Muscle of arm (tissue), 12 donors: ENCODE data around the gene PIGB. TPM values are rescaled to one million over a fixed set of nuclear protein-coding genes. Genes with fewer than 3 reads are reported as not detected.
"Not testable (repeated sequence)": the region's sequence is repeated elsewhere in the genome, so short reads cannot be mapped to it uniquely, and the experiment has no call there.

Experiments used
- DNase-seq: peaks from one replicate; pipeline ENCODE4 v3.0.0-alpha.2; 2013
- polyA plus RNA-seq, 12 donors: library from polyadenylated mRNA; unstranded; fragments of 120-200 nt; gene quantifications; one replicate each; pipeline ENCODE4 v1.2.1, GENCODE V29; 2013; ENCODE audit not compliant: insufficient read length in 12 of 12

The PIGB gene
- polyA plus RNA-seq, 12 donors, result 5.8 to 14.1 (median 8.7) TPM; not detected in 2

GRCh38 chr15:55372701-55373440 is 53.8 kb downstream of the PIGB start:
- DNase-seq, result no peak

DNA sequence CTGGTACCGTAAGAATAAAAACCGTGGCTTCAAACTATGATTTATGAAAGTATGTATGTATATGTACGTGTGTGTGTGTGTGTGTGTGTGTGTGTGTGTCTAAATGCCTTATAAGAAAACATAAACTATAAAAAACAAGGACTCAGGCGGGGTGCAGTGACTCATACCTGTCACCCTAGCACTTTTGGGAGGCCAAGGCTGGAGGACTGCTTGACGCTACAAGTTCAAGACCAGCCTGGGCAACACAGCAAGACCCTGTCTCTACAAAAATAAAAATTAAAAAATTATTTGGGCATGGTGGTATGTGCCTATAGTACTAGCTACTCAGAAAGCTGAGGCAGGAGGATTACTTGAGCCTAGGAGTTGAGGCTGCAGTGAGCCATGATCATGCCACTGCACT is 60.1 kb downstream of the PIGB start:
- no peak for DNase-seq

GRCh38 chr15:55381595-55381994 is 62.6 kb downstream of the PIGB start:
- no peak for DNase-seq

GRCh38 chr15:55383687-55384086 is 64.7 kb downstream of the PIGB start:
- DNase-seq, result no peak

GRCh38 chr15:55387027-55387426 is 68.0 kb downstream of the PIGB start:
- DNase-seq, result no peak

- DNase-seq, result no peak
Measured at GRCh38 chr15:55389264-55389607, 70.2 kb downstream of the PIGB start.

DNA sequence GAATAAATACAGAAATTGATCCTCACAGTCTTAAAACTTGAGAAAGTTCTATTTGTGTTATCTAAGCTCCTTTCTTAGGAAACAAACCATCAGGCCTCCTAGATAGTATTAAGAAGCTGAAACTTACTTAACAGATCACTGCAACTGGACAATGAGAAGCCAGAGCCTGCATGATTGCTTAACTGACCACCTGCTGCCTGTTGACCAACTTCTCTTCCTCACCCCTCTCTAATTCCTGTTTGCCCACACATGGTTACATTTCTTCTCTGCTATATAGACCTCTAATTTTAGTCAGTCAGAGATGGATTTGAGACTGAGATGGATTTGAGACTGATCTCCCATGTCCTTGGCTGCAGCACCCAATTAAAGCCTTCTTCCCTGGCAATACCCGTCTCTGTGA is 75.7 kb downstream of the PIGB start:
- no peak for DNase-seq

DNA sequence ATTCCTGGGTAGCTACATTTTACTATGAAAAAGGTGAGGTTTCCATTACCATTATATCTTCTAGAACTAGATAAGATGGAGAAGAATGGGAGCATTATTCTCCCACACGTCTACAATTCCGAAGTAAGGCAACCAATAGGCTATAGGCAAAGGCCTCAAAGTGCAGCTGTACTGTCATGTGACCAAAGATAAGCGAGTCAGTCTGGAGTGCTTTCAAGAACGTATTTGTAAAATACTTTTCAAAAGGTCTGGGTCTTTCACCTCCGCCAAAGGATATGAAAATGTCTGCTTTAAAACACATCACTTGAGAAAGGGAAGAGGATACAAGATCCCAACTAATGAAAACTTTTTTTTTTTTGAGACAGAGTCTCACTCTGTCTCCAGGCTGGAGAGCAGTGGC is 79.2 kb downstream of the PIGB start:
- no peak for DNase-seq

DNA sequence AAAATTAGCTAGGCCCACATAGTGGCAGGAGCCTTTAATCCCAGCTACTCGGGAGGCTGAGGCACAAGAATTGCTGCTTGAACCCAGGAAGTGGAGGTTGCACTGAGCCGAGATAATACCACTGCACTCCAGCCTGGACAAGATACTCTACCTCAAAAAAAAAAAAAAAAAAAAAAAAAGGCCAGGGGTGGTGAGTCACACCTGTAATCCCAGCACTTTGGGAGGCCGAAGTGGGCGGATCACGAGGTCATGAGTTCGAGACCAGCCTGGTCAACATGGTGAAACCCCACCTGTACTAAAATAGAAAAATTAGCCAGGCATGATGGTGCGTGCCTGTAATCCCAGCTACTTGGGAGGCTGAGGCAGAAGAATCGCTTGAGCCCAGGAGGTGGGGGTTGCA is 81.0 kb downstream of the PIGB start:
- not testable (repeated sequence) for DNase-seq

- DNase-seq, result no peak
Measured at GRCh38 chr15:55401786-55402246, 82.8 kb downstream of the PIGB start.

GRCh38 chr15:55402707-55403106 is 83.7 kb downstream of the PIGB start:
- DNase-seq, result no peak

- DNase-seq, result no peak
Measured at GRCh38 chr15:55403531-55403930, 84.5 kb downstream of the PIGB start.

Other genes starting within 250 kb of the PIGB start
- gene RSL24D1, start 122.3 kb upstream of the PIGB start, polyA plus RNA-seq, result 100 to 1,000 TPM in 10 of 12 donors, 10 to 100 TPM in 1, not detected in 1; 88.6 to 126 (median 108) TPM
- gene RAB27A, start 29.4 kb upstream of the PIGB start, polyA plus RNA-seq, result 10 to 100 TPM in 3 of 12 donors, 1 to 10 TPM in 8, not detected in 1; 4.7 to 15.7 (median 8.0) TPM
- gene PIGBOS1, start 99 bp upstream of the PIGB start, polyA plus RNA-seq, result 10 to 100 TPM in 10 of 12 donors, 1 to 10 TPM in 1, not detected in 1; 9.0 to 15.8 (median 12.3) TPM
- gene CCPG1, start 89.1 kb downstream of the PIGB start, polyA plus RNA-seq, result 10 to 100 TPM in 11 of 12 donors, not detected in 1; 25.5 to 56.5 (median 34.8) TPM
- gene PIERCE2, start 89.3 kb downstream of the PIGB start, polyA plus RNA-seq, result 1 to 10 TPM in 10 of 12 donors, not detected in 2; 1.3 to 2.4 (median 1.6) TPM
- 1 to 10 TPM in 10 of 12 donors, not detected in 2; 1.2 to 6.7 (median 2.1) TPM for gene DNAAF4, start 189.0 kb downstream of the PIGB start, polyA plus RNA-seq